ENCODE results near the gene AACS.
"Not testable (repeated sequence)": the region's sequence is repeated elsewhere in the genome, so short reads cannot be mapped to it uniquely, and the experiment has no call there.

The AACS gene

DNA sequence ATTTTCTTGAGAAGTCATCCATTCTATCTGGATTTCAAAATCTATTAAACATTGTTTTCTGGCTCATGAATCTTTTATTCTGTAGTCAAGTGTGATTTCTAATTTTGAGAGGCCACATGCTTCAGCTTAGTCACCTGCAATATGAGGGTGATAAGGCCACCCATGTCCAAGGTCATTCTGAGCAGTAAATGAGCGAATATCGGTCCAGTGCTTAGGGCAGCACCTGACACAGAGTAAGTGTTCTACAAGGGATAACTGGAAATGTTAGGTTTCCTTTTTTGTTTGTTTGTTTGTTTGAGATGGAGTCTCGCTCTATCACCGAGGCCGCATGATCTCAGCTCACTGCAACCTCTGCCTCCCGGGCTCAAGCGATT is 34.2 kb downstream of the AACS start:
- no peak overlapping the region for H3K27ac ChIP-seq (ENCODE audit: low read depth, low read length)
- H3K36me3 ChIP-seq (ENCODE audit: control insufficient read depth, insufficient read depth, low read length): peaks cover 4% of the 10 kb centered on the region
- no peak overlapping the region for H3K4me3 ChIP-seq (ENCODE audit: low read length)
- H3K27me3 ChIP-seq (ENCODE audit: control insufficient read depth, insufficient read depth, low read length): no peaks in the 10 kb centered on the region
- H3K4me1 ChIP-seq (ENCODE audit: control insufficient read depth, insufficient read depth, low read length): no peaks in the 10 kb centered on the region
- no peak overlapping the region for H3K9ac ChIP-seq (ENCODE audit: low read length)

GRCh38 chr12:125100551-125101434 is 35.6 kb downstream of the AACS start:
- peaks cover 4% of the 10 kb centered on the region for H3K36me3 ChIP-seq (ENCODE audit: control insufficient read depth, insufficient read depth, low read length)
- H3K4me1 ChIP-seq (ENCODE audit: control insufficient read depth, insufficient read depth, low read length): no peaks in the 10 kb centered on the region
- H3K27me3 ChIP-seq (ENCODE audit: control insufficient read depth, insufficient read depth, low read length): no peaks in the 10 kb centered on the region
- H3K27ac ChIP-seq (ENCODE audit: low read depth, low read length): no peak overlapping the region
- no peak overlapping the region for H3K9ac ChIP-seq (ENCODE audit: low read length)
- no peak overlapping the region for H3K4me3 ChIP-seq (ENCODE audit: low read length)

- Histone ChIP-seq H3K4me1 (ENCODE audit: control insufficient read depth, insufficient read depth, low read length) (no peaks in the 10 kb centered on the region), H3K36me3 (ENCODE audit: control insufficient read depth, insufficient read depth, low read length) (peaks cover 8% of the 10 kb centered on the region), H3K27me3 (ENCODE audit: control insufficient read depth, insufficient read depth, low read length) (no peaks in the 10 kb centered on the region), H3K27ac (ENCODE audit: low read depth, low read length) (no peak overlapping the region), H3K9ac (ENCODE audit: low read length) (no peak overlapping the region), H3K4me3 (ENCODE audit: low read length) (no peak overlapping the region)
Measured at GRCh38 chr12:125104982-125105381, 39.7 kb downstream of the AACS start.

GRCh38 chr12:125105600-125105999 is 40.4 kb downstream of the AACS start:
- no peak overlapping the region for H3K27ac ChIP-seq (ENCODE audit: low read depth, low read length)
- H3K27me3 ChIP-seq (ENCODE audit: control insufficient read depth, insufficient read depth, low read length): no peaks in the 10 kb centered on the region
- H3K4me1 ChIP-seq (ENCODE audit: control insufficient read depth, insufficient read depth, low read length): no peaks in the 10 kb centered on the region
- no peak overlapping the region for H3K4me3 ChIP-seq (ENCODE audit: low read length)
- H3K9ac ChIP-seq (ENCODE audit: low read length): no peak overlapping the region
- peaks cover 8% of the 10 kb centered on the region for H3K36me3 ChIP-seq (ENCODE audit: control insufficient read depth, insufficient read depth, low read length)

DNA sequence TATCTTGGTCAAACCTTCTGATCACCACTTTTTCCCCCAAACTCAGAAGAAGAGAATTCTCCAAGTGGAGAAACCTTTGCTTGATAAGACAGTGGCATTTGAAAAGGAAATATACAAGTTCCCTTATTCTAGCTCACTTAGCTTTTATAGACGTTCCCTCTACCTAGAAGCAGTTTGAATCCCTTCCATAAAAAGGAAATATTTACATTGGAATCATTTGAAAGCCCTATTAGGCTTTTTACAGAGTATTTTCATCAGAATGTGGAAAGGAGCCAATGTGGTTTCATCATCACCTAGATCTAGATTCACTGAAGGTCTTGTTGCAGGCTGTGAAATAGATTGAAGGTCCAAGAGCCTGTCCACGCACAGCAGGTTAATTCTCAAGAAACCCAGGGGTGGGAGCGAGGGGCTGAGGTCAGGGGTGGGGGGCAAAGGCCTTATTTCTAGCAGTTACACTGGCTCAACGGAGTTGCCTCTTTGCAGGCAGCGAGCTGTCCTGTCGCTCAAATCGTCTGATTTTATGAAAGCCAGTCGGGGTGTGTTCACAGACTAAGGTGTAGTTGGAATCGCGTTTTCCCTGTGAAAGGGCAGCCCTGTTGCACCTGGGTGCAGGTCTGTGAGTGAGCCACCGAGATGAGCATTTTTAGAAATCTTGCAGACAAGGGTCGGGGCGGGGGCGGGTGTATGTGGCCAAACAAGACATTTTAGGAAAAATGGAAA is 45.6 kb downstream of the AACS start:
- Histone ChIP-seq H3K4me3 (ENCODE audit: low read length) (no peak overlapping the region), H3K4me1 (ENCODE audit: control insufficient read depth, insufficient read depth, low read length) (no peaks in the 10 kb centered on the region), H3K36me3 (ENCODE audit: control insufficient read depth, insufficient read depth, low read length) (peaks cover 4% of the 10 kb centered on the region), H3K9ac (ENCODE audit: low read length) (no peak overlapping the region), H3K27ac (ENCODE audit: low read depth, low read length) (no peak overlapping the region), H3K27me3 (ENCODE audit: control insufficient read depth, insufficient read depth, low read length) (no peaks in the 10 kb centered on the region)

- Histone ChIP-seq H3K9ac (ENCODE audit: low read length) (no peak overlapping the region), H3K27ac (ENCODE audit: low read depth, low read length) (no peak overlapping the region), H3K36me3 (ENCODE audit: control insufficient read depth, insufficient read depth, low read length) (peaks cover 4% of the 10 kb centered on the region), H3K4me1 (ENCODE audit: control insufficient read depth, insufficient read depth, low read length) (no peaks in the 10 kb centered on the region), H3K27me3 (ENCODE audit: control insufficient read depth, insufficient read depth, low read length) (no peaks in the 10 kb centered on the region), H3K4me3 (ENCODE audit: low read length) (no peak overlapping the region)
Measured at GRCh38 chr12:125111403-125111802, 46.2 kb downstream of the AACS start.

DNA sequence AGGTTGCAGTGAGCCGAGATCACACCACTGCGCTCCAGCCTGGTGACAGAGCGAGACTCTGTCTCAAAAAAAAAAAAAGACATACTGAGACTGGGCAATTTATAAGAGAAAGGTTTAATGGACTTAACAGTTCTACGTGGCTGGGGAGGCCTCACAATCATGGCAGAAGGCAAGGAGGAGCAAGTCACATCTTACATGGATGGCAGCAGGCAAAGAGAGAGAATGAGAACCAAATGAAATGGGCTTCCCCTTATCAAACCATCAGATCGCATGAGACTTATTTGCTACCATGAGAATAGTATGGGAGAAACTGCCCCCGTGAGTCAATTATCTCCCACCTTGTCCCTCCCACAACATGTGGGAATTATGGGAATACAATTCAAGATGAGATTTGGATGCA is 47.4 kb downstream of the AACS start:
- not testable (repeated sequence) for H3K4me3 ChIP-seq (ENCODE audit: low read length); H3K9ac ChIP-seq (ENCODE audit: low read length); H3K36me3 ChIP-seq (ENCODE audit: control insufficient read depth, insufficient read depth, low read length); H3K4me1 ChIP-seq (ENCODE audit: control insufficient read depth, insufficient read depth, low read length); H3K27ac ChIP-seq (ENCODE audit: low read depth, low read length); H3K27me3 ChIP-seq (ENCODE audit: control insufficient read depth, insufficient read depth, low read length)

DNA sequence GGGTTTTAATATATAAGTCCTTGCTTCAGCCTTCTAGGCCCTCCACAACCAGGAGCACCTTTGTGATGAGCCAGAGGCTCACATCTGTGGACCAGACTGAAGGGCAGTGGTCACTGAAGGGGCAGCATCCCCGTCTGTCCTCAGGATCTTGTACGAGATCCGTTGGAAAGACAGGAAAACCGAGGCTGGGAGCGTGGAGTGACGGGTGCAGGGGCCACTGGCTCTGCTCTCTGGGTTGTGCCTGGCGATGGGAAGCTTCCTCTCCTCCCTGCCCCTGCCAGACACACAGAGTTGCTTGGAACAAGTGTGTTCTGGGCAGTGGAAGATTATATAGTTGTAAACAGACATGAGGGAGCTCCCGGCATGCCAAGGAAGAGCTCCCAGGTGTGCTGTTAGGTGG is 48.0 kb downstream of the AACS start:
- Histone ChIP-seq H3K4me1 (ENCODE audit: control insufficient read depth, insufficient read depth, low read length) (no peaks in the 10 kb centered on the region), H3K9ac (ENCODE audit: low read length) (no peak overlapping the region), H3K4me3 (ENCODE audit: low read length) (no peak overlapping the region), H3K27me3 (ENCODE audit: control insufficient read depth, insufficient read depth, low read length) (no peaks in the 10 kb centered on the region), H3K27ac (ENCODE audit: low read depth, low read length) (no peak overlapping the region), H3K36me3 (ENCODE audit: control insufficient read depth, insufficient read depth, low read length) (peaks cover 6% of the 10 kb centered on the region)

DNA sequence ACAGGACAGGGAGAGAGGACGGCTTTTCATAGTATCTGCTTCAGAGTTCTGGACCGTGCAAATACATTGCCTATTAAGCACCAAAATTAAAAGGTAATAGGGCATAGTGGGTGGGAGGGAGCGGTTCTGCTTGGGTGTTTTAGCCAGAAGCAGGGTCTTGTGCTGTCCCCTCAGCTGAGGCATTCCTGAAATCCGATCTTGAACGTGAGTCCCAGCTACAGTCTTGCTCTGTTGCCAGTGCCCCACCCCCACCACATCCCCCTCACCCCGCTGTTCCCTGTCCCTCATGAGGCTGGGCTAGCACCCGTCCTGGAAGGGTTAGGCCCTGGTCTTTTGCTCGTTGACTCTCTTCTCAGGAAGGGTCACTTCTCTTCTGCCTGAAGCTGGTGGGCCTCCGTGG is 48.6 kb downstream of the AACS start:
- H3K4me3 ChIP-seq (ENCODE audit: low read length): no peak overlapping the region

GRCh38 chr12:125114365-125115141 is 49.3 kb downstream of the AACS start:
- Histone ChIP-seq H3K27ac (ENCODE audit: low read depth, low read length) (no peak overlapping the region), H3K9ac (ENCODE audit: low read length) (no peak overlapping the region), H3K27me3 (ENCODE audit: control insufficient read depth, insufficient read depth, low read length) (no peaks in the 10 kb centered on the region), H3K4me1 (ENCODE audit: control insufficient read depth, insufficient read depth, low read length) (no peaks in the 10 kb centered on the region), H3K36me3 (ENCODE audit: control insufficient read depth, insufficient read depth, low read length) (peaks cover 8% of the 10 kb centered on the region), H3K4me3 (ENCODE audit: low read length) (no peak overlapping the region)

More for the DNA sequence above, 48.6 kb downstream of the AACS start:
- Histone ChIP-seq H3K9ac (ENCODE audit: low read length) (no peak overlapping the region), H3K36me3 (ENCODE audit: control insufficient read depth, insufficient read depth, low read length) (peaks cover 10% of the 10 kb centered on the region), H3K27me3 (ENCODE audit: control insufficient read depth, insufficient read depth, low read length) (no peaks in the 10 kb centered on the region), H3K27ac (ENCODE audit: low read depth, low read length) (no peak overlapping the region), H3K4me1 (ENCODE audit: control insufficient read depth, insufficient read depth, low read length) (no peaks in the 10 kb centered on the region)

DNA sequence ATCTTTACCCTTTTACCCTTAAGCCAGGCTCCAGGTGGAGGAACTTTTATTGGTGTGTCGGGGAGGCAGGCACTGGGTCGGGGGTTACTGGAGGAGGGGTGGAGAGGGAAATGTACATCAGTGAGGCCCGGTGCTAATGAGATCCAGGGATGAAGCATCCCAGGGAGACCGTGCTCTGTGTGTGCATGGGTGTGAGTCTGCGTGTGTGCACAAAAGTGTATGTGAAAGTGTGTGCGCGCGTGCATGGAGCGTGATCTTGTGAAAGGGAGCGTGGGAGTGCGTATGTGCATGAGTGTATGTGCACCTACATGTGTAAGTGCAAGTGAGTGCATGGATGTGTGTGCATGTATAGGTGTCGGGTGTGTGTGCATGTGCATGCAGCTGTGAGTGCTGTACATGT is 55.3 kb downstream of the AACS start:
- Histone ChIP-seq H3K36me3 (ENCODE audit: control insufficient read depth, insufficient read depth, low read length) (peaks cover 6% of the 10 kb centered on the region), H3K9ac (ENCODE audit: low read length) (no peak overlapping the region), H3K27ac (ENCODE audit: low read depth, low read length) (no peak overlapping the region), H3K27me3 (ENCODE audit: control insufficient read depth, insufficient read depth, low read length) (no peaks in the 10 kb centered on the region), H3K4me1 (ENCODE audit: control insufficient read depth, insufficient read depth, low read length) (no peaks in the 10 kb centered on the region), H3K4me3 (ENCODE audit: low read length) (no peak overlapping the region)

DNA sequence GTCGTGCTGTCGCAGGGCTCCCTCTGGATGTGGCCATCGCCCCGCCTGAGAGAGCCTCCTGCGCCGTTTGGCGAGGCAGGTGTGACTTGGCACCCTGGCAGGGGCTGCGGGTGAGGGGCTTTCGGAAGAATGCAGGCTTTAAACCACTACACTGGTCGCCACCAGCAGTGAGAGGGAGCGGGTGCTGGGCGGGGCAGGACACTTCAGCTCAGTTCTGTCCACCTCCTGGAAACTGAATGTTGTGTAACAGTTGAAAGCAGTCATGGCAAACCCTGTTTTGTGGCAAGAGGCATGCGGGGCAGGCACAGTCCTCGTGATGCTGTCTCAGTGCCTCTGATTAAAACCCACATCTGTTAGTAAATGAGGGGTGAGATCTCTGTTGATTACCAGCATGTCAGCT is 55.9 kb downstream of the AACS start:
- no peak overlapping the region for H3K9ac ChIP-seq (ENCODE audit: low read length)
- H3K4me1 ChIP-seq (ENCODE audit: control insufficient read depth, insufficient read depth, low read length): no peaks in the 10 kb centered on the region
- no peak overlapping the region for H3K27ac ChIP-seq (ENCODE audit: low read depth, low read length)
- no peaks in the 10 kb centered on the region for H3K27me3 ChIP-seq (ENCODE audit: control insufficient read depth, insufficient read depth, low read length)
- H3K36me3 ChIP-seq (ENCODE audit: control insufficient read depth, insufficient read depth, low read length): peaks cover 6% of the 10 kb centered on the region
- H3K4me3 ChIP-seq (ENCODE audit: low read length): no peak overlapping the region

Measured in rectal smooth muscle tissue (tissue), 1 donor.